Smooth muscle cell of the brain vasculature (primary cell): ENCODE measurements around the gene TOR4A.

Experiments
- DNase-seq: peaks from one replicate; pipeline ENCODE4 v3.0.0-alpha.2; 2012; ENCODE audit warnings: low read depth, low spot score

Gene TOR4A

DNA sequence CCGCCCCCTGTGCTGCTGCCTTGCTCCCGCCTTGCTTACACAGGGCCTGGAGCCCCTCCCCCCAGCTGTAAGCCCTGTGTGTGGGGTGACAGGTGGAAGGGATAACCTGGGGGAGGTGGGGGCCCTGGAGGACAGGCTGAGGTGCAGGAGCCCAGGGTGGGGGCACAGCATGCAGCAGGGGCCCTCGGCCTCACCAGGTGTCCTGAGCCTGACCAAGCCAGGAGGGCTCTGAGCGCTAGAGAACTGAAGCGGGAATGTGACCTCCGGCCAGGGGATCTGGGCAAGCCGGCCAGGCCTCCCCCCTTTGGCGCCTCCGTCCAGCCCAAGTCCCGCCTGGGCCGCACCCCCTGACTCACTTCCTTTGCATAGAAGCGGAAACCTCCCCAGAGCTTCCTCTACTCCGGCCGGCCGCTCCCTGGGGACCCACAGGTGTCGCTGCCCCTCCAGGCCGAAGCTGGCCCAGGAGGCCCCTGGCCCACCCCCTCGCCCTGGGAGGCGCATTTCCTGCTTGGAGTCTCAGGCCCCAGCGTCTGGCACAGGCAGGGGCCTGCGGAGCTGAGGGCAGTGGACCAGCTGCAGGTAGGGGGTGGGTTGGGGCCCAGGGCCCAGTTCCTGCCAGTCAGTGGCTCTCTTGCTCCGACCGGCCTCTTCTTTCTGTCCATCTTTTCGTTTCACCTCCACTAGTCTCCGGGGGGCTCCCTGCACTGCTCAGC, at the start of gene TOR4A:
TSS of gene TOR4A (plus strand) at position 398 of the 713 bp plus-strand sequence. CDS start 964 bp downstream, outside the sequence.
- DNase-seq: no peak

- DNase-seq: no peak
Measured at GRCh38 chr9:137227853-137228505, 49.5 kb upstream of the TOR4A start.

- DNase-seq: no peak
Measured at GRCh38 chr9:137228506-137228967, 49.0 kb upstream of the TOR4A start.

DNA sequence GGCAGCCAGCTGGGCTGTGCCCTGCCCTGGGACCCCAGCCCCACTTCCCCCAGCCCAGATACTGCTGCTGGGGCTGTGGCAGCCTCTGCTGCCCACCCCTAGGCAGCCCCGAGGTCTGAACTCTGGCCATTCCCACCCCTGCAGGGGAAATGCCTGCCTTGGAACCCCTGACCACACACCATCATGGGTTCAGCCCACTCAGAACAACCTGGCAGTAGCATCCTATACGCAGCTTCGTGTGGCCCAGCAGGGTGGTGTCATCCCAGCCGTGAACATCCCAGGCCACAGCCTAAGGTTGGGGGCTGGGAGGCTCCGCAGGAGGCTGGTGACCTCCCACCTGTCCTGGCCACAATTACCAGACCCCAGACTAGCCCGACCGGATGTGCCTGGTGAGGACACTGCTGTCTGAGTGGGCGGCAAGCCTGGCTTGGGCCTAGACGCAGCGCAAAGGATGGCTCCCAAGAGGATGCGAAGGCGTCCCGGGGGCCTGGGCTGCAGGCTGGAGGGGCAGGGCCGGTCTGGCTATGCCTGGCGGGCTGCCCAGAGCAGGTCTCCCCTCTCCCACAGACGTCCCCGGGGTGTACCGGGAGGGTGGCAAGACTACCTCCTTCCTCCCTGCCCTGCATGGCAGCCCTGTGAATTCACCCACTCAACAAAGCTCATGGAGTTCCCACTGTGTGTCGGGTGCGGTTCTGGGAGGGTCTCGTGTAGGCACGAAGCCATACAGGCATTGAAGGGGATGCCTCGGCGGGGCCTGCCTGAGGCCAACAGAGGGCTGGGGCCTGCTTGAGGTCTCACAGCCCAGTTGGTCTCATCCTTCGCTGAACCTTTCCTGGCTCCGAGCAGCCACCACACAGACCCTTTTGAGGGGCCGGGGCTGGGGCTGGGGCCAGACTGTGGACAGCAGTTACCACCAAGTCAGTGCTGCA, 48.3 kb upstream of the TOR4A start:
- no peak for DNase-seq

DNA sequence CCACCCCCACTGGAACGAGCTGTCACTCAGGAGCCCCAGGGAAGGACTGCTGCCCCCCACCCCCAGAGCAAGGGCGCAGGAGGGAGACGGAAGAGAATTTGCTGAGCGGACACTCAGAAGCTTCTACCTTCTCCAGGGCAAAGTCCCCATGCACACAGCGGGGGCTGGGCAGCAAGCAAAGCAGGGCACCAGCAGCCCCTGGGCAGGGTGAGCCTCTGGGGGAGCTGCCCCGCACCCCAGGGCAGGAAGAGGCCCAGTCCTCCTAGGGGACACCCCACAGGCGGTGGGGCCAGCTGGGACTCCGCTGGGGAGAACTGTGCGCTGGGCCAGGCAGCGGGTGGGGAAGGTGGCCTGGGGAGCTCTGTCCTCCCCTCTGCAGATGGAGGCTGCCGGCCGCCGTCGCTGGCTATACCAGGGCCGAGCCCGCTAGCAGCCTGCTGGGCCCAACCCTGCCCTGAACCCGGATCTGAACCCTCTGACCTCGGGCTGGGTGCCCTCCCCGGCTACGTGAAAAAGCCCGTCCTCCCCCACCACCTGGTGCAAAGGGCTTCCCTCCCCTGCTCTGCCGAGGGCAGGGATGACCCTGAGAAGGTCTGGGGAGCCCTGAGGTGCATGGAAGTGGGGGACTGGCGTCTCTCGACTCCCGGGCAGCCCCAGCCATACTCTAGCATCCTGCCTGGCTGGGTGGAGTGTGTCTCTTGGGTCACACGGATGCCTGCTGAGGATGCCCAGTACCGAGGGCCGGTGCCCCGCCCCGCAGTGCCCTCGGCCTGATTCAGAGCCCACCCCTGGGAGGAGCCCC, 47.4 kb upstream of the TOR4A start:
- DNase-seq: no peak

- no peak for DNase-seq
Measured at GRCh38 chr9:137230705-137231371, 46.7 kb upstream of the TOR4A start, which contains the start of gene SLC34A3. Gene SLC34A3 (plus strand): TSS chr9:137230901. CDS start chr9:137231703, 802 bp downstream.

DNA sequence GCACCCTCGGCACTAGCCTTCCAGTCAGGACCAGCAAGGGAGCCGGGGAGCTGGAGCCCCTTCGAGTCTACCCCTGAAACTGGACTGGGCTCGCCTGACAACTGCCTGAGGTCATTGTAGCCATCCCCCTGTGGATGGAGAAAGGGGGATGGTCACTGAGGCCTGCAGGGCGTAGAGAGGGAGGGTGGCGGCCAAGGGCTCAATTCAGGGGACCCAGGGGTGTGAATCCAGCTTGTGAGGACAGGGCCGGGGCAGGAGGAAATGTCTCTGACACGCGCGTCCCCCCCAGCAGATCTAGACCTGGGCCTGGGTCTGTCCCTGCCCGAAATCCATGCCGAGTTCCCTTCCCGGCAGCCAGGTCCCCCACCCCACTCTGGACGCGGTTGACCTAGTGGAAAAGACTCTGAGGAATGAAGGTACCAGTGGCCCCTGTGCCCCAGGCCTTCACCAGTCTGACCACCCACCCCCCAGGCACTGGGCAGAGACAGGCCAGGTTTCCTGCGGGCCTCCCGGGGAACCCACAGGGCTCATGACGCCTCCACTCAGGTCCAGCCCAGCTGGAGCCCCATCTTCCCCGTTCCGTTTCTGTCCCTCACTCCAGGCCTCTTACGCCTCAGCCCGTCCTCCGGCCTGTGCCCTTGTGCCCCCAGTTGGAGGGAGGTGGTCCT, 46.0 kb upstream of the TOR4A start:
- no peak for DNase-seq

GRCh38 chr9:137232101-137232500, 45.4 kb upstream of the TOR4A start:
- no peak for DNase-seq

DNA sequence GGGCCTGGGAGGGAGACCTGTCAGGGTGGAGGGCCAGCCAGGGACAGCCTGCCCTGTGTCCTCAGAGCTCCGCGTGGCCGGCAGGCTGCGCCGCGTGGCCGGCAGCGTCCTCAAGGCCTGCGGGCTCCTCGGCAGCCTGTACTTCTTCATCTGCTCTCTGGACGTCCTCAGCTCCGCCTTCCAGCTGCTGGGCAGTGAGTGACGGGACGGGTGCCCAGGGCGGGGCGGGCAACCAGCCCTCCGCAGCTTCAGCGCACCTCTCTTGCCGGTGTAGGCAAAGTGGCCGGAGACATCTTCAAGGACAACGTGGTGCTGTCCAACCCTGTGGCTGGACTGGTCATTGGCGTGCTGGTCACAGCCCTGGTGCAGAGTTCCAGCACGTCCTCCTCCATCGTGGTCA, 45.0 kb upstream of the TOR4A start:
- no peak for DNase-seq

- no peak for DNase-seq
Measured at GRCh38 chr9:137233143-137233980, 44.2 kb upstream of the TOR4A start.

DNA sequence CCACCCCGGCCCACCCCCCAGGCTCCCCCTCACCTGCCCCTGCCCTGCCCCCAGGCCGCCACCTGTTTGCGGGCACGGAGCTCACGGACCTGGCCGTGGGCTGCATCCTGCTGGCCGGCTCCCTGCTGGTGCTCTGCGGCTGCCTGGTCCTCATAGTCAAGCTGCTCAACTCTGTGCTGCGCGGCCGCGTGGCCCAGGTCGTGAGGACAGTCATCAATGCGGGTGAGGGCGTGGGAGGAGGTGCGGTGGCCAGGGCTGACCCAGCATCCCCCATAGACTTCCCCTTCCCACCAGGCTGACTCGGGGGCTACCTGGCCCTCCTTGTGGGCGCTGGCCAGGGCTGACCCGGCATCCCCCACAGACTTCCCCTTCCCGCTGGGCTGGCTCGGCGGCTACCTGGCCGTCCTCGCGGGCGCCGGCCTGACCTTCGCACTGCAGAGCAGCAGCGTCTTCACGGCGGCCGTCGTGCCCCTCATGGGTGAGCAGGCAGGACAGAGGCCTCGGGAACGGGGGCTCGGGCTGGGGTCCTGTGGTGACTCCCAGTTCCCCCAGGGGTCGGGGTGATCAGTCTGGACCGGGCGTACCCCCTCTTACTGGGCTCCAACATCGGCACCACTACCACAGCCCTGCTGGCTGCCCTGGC, 43.4 kb upstream of the TOR4A start:
- no peak for DNase-seq

- DNase-seq: no peak
Measured at GRCh38 chr9:137234758-137235423, 42.6 kb upstream of the TOR4A start.

DNA sequence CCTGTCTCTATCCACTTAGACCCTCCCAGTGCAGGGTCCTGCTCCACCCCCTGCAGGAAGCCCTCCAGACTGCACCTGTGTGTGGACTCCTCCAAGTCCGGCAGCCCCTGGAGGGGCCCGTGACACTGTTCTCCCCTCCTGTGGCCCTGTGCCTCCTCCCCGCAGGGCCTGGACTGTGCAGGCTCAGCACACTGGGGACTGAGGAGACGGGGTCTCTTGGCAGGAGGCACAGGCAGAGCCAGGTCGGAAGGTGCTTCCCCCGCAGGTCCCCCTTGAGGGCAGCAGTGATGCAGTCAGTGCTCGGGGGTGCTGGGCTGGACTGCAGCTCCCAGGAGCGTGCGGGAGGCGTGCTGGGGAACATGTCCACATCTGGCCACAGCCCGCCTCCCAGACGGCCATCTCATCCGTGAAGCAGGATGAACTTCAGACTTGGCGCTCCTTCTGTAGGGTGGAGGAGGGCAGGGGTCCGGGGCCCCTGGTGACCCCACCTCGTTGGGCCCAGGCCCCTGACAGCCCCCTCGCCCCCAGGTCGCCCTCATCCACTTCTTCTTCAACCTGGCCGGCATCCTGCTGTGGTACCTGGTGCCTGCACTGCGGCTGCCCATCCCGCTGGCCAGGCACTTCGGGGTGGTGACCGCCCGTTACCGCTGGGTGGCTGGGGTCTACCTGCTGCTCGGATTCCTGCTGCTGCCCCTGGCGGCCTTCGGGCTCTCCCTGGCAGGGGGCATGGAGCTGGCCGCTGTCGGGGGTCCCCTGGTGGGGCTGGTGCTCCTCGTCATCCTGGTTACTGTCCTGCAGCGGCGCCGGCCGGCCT, 41.9 kb upstream of the TOR4A start:
- DNase-seq: no peak

DNA sequence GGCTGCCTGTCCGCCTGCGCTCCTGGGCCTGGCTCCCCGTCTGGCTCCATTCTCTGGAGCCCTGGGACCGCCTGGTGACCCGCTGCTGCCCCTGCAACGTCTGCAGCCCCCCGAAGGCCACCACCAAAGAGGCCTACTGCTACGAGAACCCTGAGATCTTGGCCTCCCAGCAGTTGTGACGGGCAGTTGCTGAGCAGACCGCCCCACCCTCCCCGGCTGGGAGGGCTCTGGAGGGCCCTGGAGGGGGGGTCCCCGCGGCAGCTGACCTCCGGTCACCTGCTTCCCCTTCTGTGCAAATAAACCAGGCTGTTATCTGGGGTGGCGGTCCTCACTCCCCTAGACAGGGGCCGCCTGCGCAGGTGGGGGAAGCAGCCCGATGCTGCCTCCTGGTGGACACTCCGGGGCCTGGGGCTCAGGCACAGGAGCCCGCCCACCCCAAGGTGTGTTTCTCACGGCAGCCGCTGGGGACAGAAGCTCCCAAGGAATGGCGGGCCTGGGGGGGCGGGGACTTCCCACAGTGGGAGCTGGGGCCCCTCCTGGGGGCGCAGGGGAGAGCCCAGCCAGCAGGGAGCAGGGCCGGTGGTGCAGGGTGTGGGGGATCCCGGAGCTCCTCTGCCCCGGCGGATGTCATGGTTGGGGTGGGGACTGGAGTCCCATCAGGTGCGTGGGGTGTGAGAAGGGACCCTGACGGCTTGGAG, 41.1 kb upstream of the TOR4A start:
- DNase-seq: peak; percentile 24

DNA sequence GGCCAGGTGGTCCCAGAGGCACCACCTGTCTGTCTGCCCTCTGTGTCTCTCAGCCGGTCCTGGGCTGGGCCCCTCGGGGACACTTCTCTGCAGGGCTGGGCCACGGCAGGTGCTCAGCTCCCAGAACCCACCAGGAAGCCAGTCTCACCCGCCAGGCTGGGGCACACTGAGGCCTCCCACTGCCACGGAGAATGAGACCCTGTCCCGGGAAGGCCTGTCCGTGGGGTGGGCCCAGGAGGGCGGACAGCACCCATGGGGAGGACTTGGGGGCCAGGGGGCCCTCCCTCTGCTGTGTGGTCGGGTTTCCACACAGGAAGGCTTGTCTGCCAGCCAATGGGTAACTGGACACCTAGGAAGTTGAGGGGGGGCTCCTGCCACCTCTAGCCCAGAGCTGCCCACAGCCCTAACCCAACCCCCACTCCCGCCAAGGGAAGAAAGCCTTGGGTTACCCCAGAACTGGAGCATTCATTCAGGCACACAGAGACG, 40.5 kb upstream of the TOR4A start:
- no peak for DNase-seq
